A673 (cell line): ENCODE measurements around the gene FUBP3. TPM values are rescaled to one million over a fixed set of nuclear protein-coding genes. Genes with fewer than 3 reads are reported as not detected.

Experiments used
- Bru-seq: library from RNA; stranded (reverse); fragments of 400-500 nt; gene quantifications from one replicate; lab custom pipeline; 2021; lab: Mats Ljungman, UMichigan
- BruChase-seq, 2 experiments: library from RNA; stranded (reverse); fragments of 400-500 nt; gene quantifications; one replicate each; lab custom pipeline; 2021; lab: Mats Ljungman, UMichigan
- BruUV-seq: library from RNA; stranded (reverse); fragments of 400-500 nt; replicated peaks from 2 replicates; lab custom pipeline; 2021; lab: Mats Ljungman, UMichigan
- CTCF ChIA-PET: fragments of 300-600 bp; sonication (Branson Sonifier 250); formaldehyde crosslinking; loops from one replicate; lab custom pipeline; 2022; ENCODE audit warnings: antibody characterized with exemption; lab: Charles Lee
- POLR2A ChIA-PET: fragments of 300-600 bp; sonication (Branson Sonifier 250); formaldehyde crosslinking; loops from one replicate; lab custom pipeline; 2022; ENCODE audit warnings: antibody characterized with exemption; ENCODE audit not compliant: low non-redundant PET; lab: Charles Lee
- DNase-seq: peaks from one replicate; pipeline ENCODE4 v3.0.0-alpha.2; 2015; ENCODE audit warnings: low spot score
- H3K27ac ChIP-seq: fragments of 200-600 bp; sonication (generic); 2 replicates; pipeline ENCODE4 v1.5.1; 2016; ENCODE audit warnings: mixed run types, low read depth, mild to moderate bottlenecking, mixed read lengths, antibody characterized with exemption, low read length; ENCODE audit not compliant: poor library complexity, severe bottlenecking
- H3K27me3 ChIP-seq: fragments of 200-600 bp; sonication (generic); replicated peaks from 2 replicates; pipeline ENCODE4 v1.6.1; 2017; ENCODE audit warnings: mixed run types, low read depth, mild to moderate bottlenecking, mixed read lengths, antibody characterized with exemption, low read length; ENCODE audit not compliant: insufficient read depth, poor library complexity
- H3K36me3 ChIP-seq: fragments of 200-600 bp; sonication (generic); 2 replicates; pipeline ENCODE4 v1.6.1; 2016; ENCODE audit warnings: mixed run types, mild to moderate bottlenecking, mixed read lengths, antibody characterized with exemption, low read length; ENCODE audit not compliant: insufficient read depth, poor library complexity, severe bottlenecking
- H3K4me1 ChIP-seq: fragments of 200-600 bp; sonication (generic); 2 replicates; pipeline ENCODE4 v1.6.1; 2017; ENCODE audit warnings: mixed run types, mild to moderate bottlenecking, mixed read lengths, antibody characterized with exemption, low read length; ENCODE audit not compliant: insufficient read depth, poor library complexity, severe bottlenecking
- H3K4me3 ChIP-seq: fragments of 200-600 bp; sonication (generic); 2 replicates; pipeline ENCODE4 v1.5.1; 2016; ENCODE audit warnings: low read depth, mixed run types, mild to moderate bottlenecking, mixed read lengths, low read length; ENCODE audit not compliant: poor library complexity, severe bottlenecking
- H3K9me3 ChIP-seq: fragments of 200-600 bp; sonication (generic); 2 replicates; pipeline ENCODE4 v1.6.1; 2016; ENCODE audit warnings: mixed run types, low read depth, mild to moderate bottlenecking, mixed read lengths, antibody characterized with exemption, low read length; ENCODE audit not compliant: poor library complexity, severe bottlenecking
- CTCF ChIP-seq: fragments of 300-800, 200-600 bp; sonication (generic); conservative IDR thresholded peaks from 2 replicates; pipeline ENCODE4 v1.5.1; 2017; ENCODE audit warnings: low read depth, mild to moderate bottlenecking, antibody characterized with exemption, low read length, moderate library complexity, mixed read lengths
- EZH2 ChIP-seq: fragments of 200-600 bp; sonication (generic); IDR thresholded peaks from 2 replicates; pipeline ENCODE4 v1.6.1; 2017; ENCODE audit warnings: borderline replicate concordance, low read depth, mild to moderate bottlenecking, mixed read lengths, antibody characterized with exemption, low read length; ENCODE audit not compliant: poor library complexity, severe bottlenecking
- intact Hi-C: fragments of 100-400 bp; cut with micrococcal nuclease; formaldehyde crosslinking; loops from one replicate; pipeline ENCODE4 v1.10.0; 2022; ENCODE audit not compliant: unreplicated experiment
- long read RNA-seq: library from polyadenylated mRNA; stranded (forward); transcript quantifications from one replicate; pipeline ENCODE4 v2.0.0, GENCODE V29; 2022
- total RNA-seq: library from RNA; stranded (reverse); gene quantifications from 2 replicates; pipeline ENCODE4 v1.2.3, GENCODE V29; 2021

The FUBP3 gene
- 80.4 and 83.2 TPM in 2 replicates for total RNA-seq
- Bru-seq, nascent RNA, result percentile 87 among the genes with signal in this experiment
- percentile 91 among the genes with signal in this experiment for BruChase-seq, experiment 1, labeled RNA remaining after a 2-hour chase
- percentile 93 among the genes with signal in this experiment for BruChase-seq, experiment 2, labeled RNA remaining after a 6-hour chase
- long read RNA-seq, transcript FUBP3-201 (19 exons, 3,124 nt), result major isoform, 100 of 177 reads
- long read RNA-seq, partial matches to known transcripts, result 13 of 177 reads
- long read RNA-seq, other reads (novel, unspliced or antisense), result 63 of 177 reads

- CTCF ChIA-PET, result no interaction called here
- POLR2A ChIA-PET, result no interaction called here
- no peak for TF ChIP-seq CTCF
- TF ChIP-seq EZH2, result no peak
Observed at GRCh38 chr9:130578865-130579737, at the start of gene FUBP3. Gene FUBP3 (plus strand): TSS chr9:130579577. CDS start chr9:130579681, 104 bp downstream.

GRCh38 chr9:130530938-130531337 lies 48.4 kb upstream of the FUBP3 start:
- intact Hi-C loops, result no loop called here
- Histone ChIP-seq H3K4me1 (peaks cover 5% of the 10 kb centered on the region), H3K9me3 (no peaks in the 10 kb centered on the region), H3K27ac (no peak overlapping the region), H3K27me3 (peaks cover 9% of the 10 kb centered on the region), H3K36me3 (no peaks in the 10 kb centered on the region), H3K4me3 (no peak overlapping the region)
- TF ChIP-seq CTCF (no peak), EZH2 (no peak)
- ChIA-PET POLR2A (no interaction called here), CTCF (no interaction called here)
- no TSS peak for BruUV-seq
- DNase-seq, result no peak

More at GRCh38 chr9:130578865-130579737, at the start of gene FUBP3:
- peaks cover 12% of the 10 kb centered on the region for H3K4me1 ChIP-seq
- BruUV-seq, result TSS peak; percentile 90
- intact Hi-C loops, result no loop called here
- H3K4me3 ChIP-seq, result peak within 1 kb of the TSS; percentile 100
- peaks cover 6% of the 10 kb centered on the region for H3K36me3 ChIP-seq
- H3K27ac ChIP-seq, result peak within 1 kb of the TSS; percentile 94
- DNase-seq, result peak; percentile 95
- no peaks in the 10 kb centered on the region for H3K9me3 ChIP-seq
- H3K27me3 ChIP-seq, result peaks cover 3% of the 10 kb centered on the region

- BruUV-seq, result no TSS peak
- intact Hi-C loops, result no loop called here
- Histone ChIP-seq H3K27me3 (peaks cover 16% of the 10 kb centered on the region), H3K27ac (no peak overlapping the region), H3K4me1 (peaks cover 6% of the 10 kb centered on the region), H3K4me3 (no peak overlapping the region), H3K36me3 (no peaks in the 10 kb centered on the region), H3K9me3 (no peaks in the 10 kb centered on the region)
- TF ChIP-seq EZH2 (no peak), CTCF (no peak)
- no peak for DNase-seq
- POLR2A ChIA-PET, result no interaction called here
- CTCF ChIA-PET, result no interaction called here
Observed at GRCh38 chr9:130531670-130532069, 47.7 kb upstream of the FUBP3 start.
